ENCODE results near the gene SERPINA3. TPM values are rescaled to one million over a fixed set of nuclear protein-coding genes. Genes with fewer than 3 reads are reported as not detected.

Gene SERPINA3
- total RNA-seq, 2 experiments from 2014 or later = not detected

GRCh38 chr14:94588311-94588710 is 23.9 kb upstream of the SERPINA3 start:
- intact Hi-C loops (cut with DNase I, micrococcal nuclease) = no loop called here
- CTCF ChIA-PET = no interaction called here
- peaks cover 15% of the 10 kb centered on the region for H3K27me3 Mint-ChIP-seq

GRCh38 chr14:94591073-94591472 is 21.1 kb upstream of the SERPINA3 start:
- Histone ChIP-seq H3K27ac (ENCODE audit: low read depth in 1 of 2, low read length in 2 of 2) (no peak overlapping the region), H3K4me1 (ENCODE audit: insufficient read depth, low read length) (no peaks in the 10 kb centered on the region), H3K4me3 (ENCODE audit: low read length) (no peak overlapping the region), H3K27me3 (ENCODE audit: control insufficient read depth in 1 of 2, insufficient read depth in 2 of 2, low read length in 2 of 2) (no peaks in the 10 kb centered on the region), H3K36me3 (ENCODE audit: insufficient read depth, low read length) (no peaks in the 10 kb centered on the region), H3K9me3 (ENCODE audit: control insufficient read depth in 1 of 2, insufficient read depth in 1 of 2, low read length in 2 of 2) (peaks cover 0 to 6% of the 10 kb centered on the region in 2 experiments)
- H3K4me3 Mint-ChIP-seq = no peak overlapping the region
- peaks cover 8% of the 10 kb centered on the region for H3K27me3 Mint-ChIP-seq
- no peak for TF ChIP-seq CTCF (IDR thresholded peaks at IDR 0.05)
- H3K9me3 Mint-ChIP-seq = no peaks in the 10 kb centered on the region
- intact Hi-C loops (cut with DNase I, micrococcal nuclease) = no loop called here
- no peak overlapping the region for H3K27ac Mint-ChIP-seq
- CTCF ChIA-PET = no interaction called here
- DNase-seq (no peak), ATAC-seq (ENCODE audit: poor library complexity) (no peak)
- H3K4me1 Mint-ChIP-seq (ENCODE audit: low read depth) = no peaks in the 10 kb centered on the region
- POLR2A ChIA-PET = no interaction called here
- H3K36me3 Mint-ChIP-seq (ENCODE audit: low read depth) = no peaks in the 10 kb centered on the region

More at GRCh38 chr14:94588311-94588710, 23.9 kb upstream of the SERPINA3 start:
- Histone ChIP-seq H3K27ac (ENCODE audit: low read depth in 1 of 2, low read length in 2 of 2) (no peak overlapping the region), H3K27me3 (ENCODE audit: control insufficient read depth in 1 of 2, insufficient read depth in 2 of 2, low read length in 2 of 2) (no peaks in the 10 kb centered on the region), H3K4me3 (ENCODE audit: low read length) (no peak overlapping the region), H3K4me1 (ENCODE audit: insufficient read depth, low read length) (no peaks in the 10 kb centered on the region), H3K36me3 (ENCODE audit: insufficient read depth, low read length) (no peaks in the 10 kb centered on the region), H3K9me3 (ENCODE audit: control insufficient read depth in 1 of 2, insufficient read depth in 1 of 2, low read length in 2 of 2) (peaks cover 0 to 6% of the 10 kb centered on the region in 2 experiments)
- Mint-ChIP-seq H3K36me3 (ENCODE audit: low read depth) (no peaks in the 10 kb centered on the region), H3K4me3 (no peak overlapping the region), H3K4me1 (ENCODE audit: low read depth) (no peaks in the 10 kb centered on the region), H3K27ac (no peak overlapping the region), H3K9me3 (no peaks in the 10 kb centered on the region)
- TF ChIP-seq CTCF (IDR thresholded peaks at IDR 0.05) = no peak
- POLR2A ChIA-PET = no interaction called here
- DNase-seq = no peak
- no peak for ATAC-seq (ENCODE audit: poor library complexity)

GRCh38 chr14:94591871-94592270 is 20.3 kb upstream of the SERPINA3 start:
- peaks cover 0 to 6% of the 10 kb centered on the region in 2 experiments for H3K9me3 ChIP-seq (ENCODE audit: control insufficient read depth in 1 of 2, insufficient read depth in 1 of 2, low read length in 2 of 2)
- intact Hi-C loops (cut with DNase I, micrococcal nuclease) = no loop called here
- H3K36me3 ChIP-seq (ENCODE audit: insufficient read depth, low read length) = no peaks in the 10 kb centered on the region
- CTCF ChIA-PET = no interaction called here
- H3K4me1 Mint-ChIP-seq (ENCODE audit: low read depth) = no peaks in the 10 kb centered on the region
- DNase-seq (no peak), ATAC-seq (ENCODE audit: poor library complexity) (no peak)
- H3K36me3 Mint-ChIP-seq (ENCODE audit: low read depth) = no peaks in the 10 kb centered on the region
- H3K4me3 ChIP-seq (ENCODE audit: low read length) = no peak overlapping the region
- no peak overlapping the region for H3K27ac ChIP-seq (ENCODE audit: low read depth in 1 of 2, low read length in 2 of 2)
- no peak for TF ChIP-seq CTCF (IDR thresholded peaks at IDR 0.05)
- H3K27me3 Mint-ChIP-seq = peaks cover 11% of the 10 kb centered on the region
- H3K4me1 ChIP-seq (ENCODE audit: insufficient read depth, low read length) = no peaks in the 10 kb centered on the region
- no peaks in the 10 kb centered on the region for H3K27me3 ChIP-seq (ENCODE audit: control insufficient read depth in 1 of 2, insufficient read depth in 2 of 2, low read length in 2 of 2)
- no peaks in the 10 kb centered on the region for H3K9me3 Mint-ChIP-seq
- POLR2A ChIA-PET = no interaction called here
- H3K4me3 Mint-ChIP-seq = no peak overlapping the region
- no peak overlapping the region for H3K27ac Mint-ChIP-seq

Measured in CD4-positive, alpha-beta T cell (primary cell).